Activated T-helper 9 cell treated with anti-CD3 and anti-CD28 coated beads, Interleukin-2, amount 50 U/mL, for 16 hours (primary cell): ENCODE results near the gene MSL1.
A peak's percentile ranks its signal among the peaks of the same experiment; 100 is the strongest.

Experiments used
- DNase-seq: peaks from one replicate; pipeline ENCODE4 v3.0.0-alpha.2; 2020; ENCODE audit warnings: low read depth

MSL1 gene

GRCh38 chr17:40176754-40177110 is 55.0 kb downstream of the MSL1 start:
- no peak for DNase-seq

- DNase-seq = peak; percentile 79
Observed at GRCh38 chr17:40177275-40177874, 55.6 kb downstream of the MSL1 start, which contains the start of gene RAPGEFL1. TSS of gene RAPGEFL1 (plus strand) at chr17:40177470. CDS start at chr17:40177862, 392 bp downstream.

- no peak for DNase-seq
Observed at GRCh38 chr17:40178021-40178601, 56.3 kb downstream of the MSL1 start.

- DNase-seq = no peak
Observed at GRCh38 chr17:40178660-40179059, 56.9 kb downstream of the MSL1 start.

- DNase-seq = no peak
Observed at GRCh38 chr17:40179923-40180659, 58.3 kb downstream of the MSL1 start.

- DNase-seq = no peak
Observed at GRCh38 chr17:40180694-40181093, 58.9 kb downstream of the MSL1 start.

GRCh38 chr17:40181205-40181604 is 59.4 kb downstream of the MSL1 start:
- DNase-seq = no peak

GRCh38 chr17:40182606-40183005 is 60.8 kb downstream of the MSL1 start:
- no peak for DNase-seq
